GM18867 (cell line): Measurements from ENCODE around the gene SH3TC1.
A peak's percentile ranks its signal among the peaks of the same experiment; 100 is the strongest.

ENCODE experiments used
- ATAC-seq: cut with Tn5 transposase; IDR thresholded peaks from one replicate; pipeline ENCODE4 v1.9.1; 2021; ENCODE audit warnings: mild to moderate bottlenecking, moderate library complexity; ENCODE audit not compliant: unreplicated experiment

Gene SH3TC1

DNA sequence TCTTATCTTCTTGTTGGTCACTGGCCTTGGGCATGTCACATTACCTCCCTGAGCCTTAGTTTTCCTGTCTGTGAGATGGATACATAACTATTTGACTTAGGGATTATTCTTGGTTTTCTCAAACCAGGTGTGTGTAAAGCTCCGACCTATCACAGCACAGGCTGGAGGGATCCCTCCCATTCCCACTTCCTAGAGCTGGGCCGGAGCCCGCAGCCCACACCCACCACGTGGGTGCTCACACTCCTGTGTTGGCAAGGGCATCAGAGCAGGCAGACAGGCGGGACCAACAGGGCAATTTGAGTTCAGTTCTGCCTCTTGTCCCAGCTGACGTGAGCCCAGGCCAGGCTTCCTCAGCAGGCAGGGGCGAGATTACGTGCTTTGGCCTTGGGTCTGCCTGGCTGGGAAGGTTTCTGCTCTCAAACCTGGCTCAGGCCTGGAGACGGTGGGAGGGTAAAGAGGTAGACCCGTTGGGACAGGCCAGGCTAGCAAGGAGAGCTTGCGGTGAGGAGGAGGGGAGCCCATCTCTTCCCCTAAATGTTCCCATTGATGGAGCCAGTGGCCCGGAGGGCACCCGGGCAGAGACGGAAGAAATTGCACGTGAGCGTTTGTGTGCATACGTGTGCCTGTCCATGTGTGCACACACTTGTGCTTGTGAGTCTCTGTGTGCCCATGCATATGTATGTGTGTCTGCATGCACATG is 734 bp upstream of the SH3TC1 start:
- peak; percentile 0 for ATAC-seq

DNA sequence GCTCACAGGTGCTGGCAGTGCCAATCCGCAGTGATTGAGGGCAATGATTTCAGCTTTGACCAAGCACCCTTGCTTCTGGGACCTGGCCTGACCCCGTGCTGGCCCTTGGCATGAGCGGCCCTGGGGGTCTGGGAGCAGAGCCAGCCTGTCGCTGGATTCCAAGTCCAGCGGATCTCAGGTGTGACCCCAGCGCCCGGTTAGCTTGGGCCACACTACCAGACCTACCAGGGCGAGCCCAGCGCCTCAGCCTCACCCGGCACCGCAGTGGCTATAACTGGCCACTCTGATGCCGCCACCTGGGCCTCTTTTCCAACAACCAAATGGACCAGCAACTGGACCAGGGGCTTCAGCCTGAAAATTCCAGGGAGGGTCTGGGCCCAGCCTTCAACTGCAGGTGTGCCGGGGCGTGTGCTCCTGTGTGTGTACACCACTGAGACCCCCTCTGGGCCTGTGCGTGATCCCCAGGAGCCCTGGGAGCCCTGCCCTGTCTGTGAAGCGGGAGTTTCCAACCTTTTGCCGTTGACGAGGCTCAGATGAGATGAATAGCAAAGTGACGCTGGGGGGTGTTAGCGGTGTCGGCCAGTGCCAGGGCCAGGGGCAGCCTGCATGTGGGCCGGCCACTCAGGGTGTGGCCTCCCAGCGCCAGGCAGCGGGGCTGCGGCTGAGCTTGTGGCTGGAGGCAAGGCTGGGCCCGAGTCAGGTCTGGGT is 658 bp downstream of the SH3TC1 start:
- ATAC-seq = peak; percentile 24

DNA sequence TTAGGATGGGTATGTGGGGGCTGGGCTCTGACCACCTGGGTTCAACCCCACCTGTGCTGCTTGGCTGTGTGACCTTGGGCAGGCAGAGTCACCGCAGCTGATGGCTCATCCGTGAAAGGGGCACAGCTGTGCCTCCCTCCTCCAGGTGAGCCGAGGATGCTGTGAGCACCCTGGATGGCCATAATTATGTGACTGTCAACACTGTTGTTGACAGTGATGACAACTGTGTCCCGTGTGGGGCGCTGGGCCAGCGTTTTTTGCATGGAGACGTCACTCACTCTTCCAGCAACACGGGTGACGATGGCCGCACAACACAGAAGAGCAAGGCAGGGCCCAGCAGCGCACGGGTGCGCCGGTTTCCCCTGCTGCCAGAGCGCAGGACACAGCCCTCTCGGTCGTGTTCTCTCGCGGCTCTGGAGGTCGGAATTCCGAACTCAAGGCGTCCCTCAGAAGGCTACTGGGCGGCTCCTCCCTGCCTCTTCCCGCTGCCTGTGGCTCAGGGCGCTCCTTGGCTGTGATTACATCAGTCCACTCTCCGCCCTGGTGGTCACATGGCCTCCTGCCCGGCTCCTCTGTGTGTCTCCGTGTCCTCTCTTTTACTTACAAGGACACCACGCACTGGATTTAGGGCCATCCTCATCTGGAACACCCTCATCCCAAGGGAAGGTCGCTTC is 1.3 kb downstream of the SH3TC1 start:
- ATAC-seq = peak; percentile 15

DNA sequence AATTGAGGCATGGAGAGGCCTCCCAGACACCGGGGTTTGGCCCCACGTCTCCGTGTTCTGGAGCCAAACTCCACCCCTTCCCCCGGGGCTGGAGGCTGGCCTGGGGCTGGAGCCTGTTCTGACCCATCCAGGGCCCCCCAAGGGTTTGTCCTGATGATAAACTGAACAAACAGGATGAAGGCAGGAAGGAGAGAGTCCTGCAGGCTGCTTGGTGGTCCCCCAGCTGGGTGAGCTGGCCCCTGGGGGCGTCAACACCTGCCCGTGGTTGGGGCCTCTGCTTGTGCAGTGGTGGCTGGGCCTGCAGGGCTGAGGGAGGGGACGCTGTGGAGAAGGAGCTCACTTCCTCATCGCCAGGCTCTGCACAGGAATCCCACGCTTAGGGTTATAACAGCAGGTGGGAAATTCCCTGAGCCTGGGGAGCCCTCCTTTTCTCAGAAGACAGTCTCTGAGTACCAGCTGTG is 2.3 kb downstream of the SH3TC1 start:
- ATAC-seq = peak; percentile 28

DNA sequence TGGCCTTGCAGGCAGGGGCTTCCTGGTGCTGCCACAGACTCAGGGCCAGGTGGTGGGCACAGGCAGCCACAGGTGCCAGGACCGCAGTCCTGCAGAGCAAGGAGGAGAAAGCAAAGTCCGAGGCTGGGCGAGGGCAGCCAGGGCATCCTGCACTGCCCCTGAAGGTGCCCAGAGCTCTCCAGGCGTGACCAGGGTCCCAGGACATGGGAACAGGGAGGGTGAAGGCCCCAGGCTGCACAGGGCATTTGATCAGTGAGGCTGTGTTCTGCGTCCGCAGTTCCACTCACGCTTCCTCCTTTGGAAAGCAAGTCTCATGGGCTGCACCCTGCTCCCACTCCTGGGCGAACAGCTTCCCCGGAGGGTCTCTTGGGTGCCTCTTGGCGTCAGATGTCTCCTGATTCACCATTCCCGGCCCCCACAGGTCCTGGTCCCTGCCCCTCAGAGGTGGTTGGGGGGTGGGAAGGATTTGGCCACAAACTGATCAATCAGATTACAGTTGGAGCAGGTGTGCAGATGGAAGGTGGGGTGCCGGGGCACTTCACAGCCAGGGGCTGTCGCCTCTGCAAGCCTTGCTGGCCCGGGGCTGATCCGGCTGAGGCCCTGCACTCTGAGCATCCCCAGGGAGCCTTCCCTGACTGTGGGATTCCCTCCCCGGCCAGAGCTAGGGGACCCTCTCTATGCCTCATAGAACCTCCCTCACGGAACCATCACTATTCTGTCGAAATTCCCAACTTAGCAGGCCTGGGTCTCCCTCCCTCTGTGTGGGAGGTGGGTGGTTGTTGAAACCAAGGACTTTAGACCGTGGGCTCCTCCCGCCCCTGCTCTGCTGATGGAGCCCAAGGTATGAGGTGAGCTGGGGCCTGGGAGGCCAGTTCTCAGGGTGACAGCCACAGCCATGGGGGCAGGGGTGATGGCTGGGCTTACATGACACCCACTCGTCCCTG is 3.3 kb downstream of the SH3TC1 start:
- no peak for ATAC-seq

DNA sequence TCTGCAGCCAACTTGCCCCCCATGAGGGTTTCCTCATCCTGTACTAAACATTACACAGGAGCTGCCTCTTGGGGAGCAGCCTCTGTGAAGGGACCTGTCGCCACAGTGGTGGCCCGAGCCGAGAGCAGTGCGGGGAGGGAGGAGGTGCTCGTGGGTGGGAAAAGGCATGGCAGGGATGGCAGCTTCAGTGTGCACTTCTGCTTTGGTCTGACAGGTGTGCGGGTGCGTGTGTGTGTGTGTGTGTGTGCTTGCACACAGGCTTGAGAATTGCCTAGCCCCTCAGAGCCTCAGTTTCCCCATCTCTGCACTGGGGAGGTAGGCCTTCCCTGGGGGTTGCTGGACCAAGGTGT is 3.9 kb downstream of the SH3TC1 start:
- ATAC-seq = no peak

DNA sequence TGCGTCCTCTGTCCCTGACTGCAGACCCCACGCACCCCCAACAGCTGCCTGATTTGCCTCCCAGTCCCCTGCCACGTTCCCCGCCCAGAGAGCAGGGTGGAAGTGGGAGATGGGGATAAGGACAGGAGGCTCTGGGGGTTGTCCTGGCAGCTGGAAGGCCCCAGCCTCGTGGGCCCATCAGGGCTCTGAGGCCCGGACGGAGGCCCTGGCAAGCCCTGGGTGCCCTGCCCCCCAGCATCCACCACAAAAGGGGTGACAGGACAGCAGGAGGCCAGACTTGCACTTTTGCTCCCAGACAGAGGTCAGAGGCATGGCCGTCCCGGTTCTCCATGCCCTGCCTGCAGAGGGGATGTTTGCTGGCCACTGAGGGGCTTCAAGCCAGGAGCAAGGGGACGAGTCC is 4.7 kb downstream of the SH3TC1 start:
- no peak for ATAC-seq

DNA sequence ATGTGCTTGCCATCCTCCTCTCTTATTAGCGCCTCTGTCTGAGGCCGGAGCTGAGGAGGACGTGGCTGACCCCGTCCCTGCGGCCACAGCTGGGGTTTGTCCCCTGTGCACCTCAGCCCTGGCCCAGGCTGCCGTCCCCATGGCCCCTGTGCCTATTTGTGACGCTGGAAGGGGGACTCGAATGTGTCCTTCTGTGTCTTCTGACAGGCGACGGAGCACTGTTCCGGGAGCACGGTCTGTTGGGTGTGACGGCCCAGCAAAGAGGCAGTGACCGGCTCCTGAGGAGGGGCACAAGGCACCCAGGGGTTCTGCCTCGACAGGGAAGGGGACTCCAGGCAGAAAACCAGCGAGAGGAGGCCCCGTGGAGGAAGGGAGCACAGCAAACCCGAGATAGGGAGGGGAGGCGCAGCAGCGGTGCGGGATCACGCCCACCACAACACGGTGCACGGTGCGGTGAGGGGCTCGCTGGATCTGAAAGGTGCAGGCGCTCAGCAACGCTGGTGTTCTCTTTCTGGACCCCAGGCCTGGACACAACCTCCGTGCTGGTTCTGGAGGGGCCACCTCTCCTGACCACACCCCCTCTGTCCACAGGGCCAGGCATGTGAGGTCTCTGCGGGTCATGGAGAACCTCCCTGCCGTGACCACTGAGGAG is 5.6 kb downstream of the SH3TC1 start:
- no peak for ATAC-seq

DNA sequence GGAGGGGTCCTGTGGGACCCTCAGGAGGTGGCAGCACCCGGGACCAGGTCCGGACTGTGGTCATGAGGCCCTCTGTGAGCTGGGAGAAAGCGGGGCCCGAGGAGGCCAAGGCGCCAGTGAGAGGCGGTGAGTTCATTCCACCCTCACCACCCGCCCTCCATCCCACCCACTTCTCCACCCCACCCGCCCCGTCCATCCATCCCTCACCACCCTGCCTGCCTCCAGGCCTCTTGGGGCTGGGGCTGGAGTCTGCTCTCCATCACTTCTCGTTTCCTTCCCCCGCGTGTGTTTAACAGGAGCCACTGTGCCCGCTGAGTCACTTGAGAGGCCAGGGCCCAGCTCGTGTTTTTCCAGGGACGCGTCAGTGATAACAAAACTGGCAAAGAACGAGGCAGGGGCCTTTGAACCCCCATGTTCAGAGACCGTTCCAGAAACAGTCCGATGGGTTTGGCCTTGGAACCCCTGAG is 6.2 kb downstream of the SH3TC1 start:
- ATAC-seq = no peak

DNA sequence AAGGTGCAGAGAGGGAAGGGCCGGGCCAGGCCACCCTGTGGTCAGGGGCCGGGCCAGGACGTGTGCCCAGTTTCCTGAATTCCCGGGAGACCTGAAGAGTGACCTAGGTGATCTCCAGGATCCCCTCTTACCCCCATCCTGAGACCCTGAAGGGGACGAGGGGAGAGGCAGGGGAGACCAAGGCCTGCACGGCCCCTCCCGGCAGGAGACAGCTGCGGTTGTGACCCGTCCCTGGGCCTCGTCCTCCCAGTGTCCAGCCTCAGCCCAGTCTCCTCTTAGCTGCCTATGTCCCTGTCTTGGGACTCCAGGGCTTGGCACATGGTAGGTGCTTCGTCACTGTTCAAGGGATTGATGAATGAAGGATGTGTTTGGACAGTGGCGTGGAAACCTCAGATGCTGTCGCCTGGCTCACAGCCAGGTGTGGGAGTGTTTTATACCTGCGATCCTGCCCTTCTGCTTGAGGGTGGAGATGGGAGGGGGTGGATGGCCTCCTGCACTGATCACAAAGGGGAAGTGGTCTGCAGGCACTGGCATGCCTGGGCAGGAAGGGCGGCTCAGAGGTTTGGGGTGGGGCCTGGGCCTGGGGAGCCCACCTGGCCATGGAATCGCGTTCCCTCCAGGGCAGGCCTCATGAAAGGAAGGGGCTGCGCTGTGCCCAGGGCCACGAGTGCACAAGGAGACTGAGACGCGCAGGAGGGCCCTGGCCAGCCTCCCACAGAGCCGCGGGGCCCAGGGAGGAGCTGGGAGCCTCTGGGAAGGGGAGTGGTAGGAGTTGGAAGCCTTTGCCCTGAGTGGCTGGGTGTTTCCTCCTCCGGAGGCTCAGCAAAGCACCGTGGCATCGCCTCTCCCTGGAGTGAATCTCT is 6.9 kb downstream of the SH3TC1 start:
- no peak for ATAC-seq

DNA sequence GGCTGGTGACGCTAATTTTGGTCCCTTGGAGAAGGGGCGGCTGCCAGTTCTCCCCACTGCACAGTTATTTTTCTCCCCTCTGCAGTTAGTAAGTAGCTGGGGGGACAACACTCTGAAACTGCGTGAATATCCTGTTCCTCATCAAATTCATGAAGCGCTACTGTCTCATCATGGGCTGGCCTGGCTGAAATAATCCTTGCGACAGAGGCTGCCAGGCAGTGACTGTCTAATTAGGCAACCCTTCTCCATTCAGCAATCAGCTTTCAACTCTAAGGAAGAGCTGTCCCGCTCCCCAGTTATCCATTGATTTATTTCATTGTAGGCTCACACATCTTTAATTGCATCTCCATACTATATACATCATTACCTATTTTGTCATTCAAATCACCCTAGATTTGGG is 8.2 kb downstream of the SH3TC1 start:
- no peak for ATAC-seq

DNA sequence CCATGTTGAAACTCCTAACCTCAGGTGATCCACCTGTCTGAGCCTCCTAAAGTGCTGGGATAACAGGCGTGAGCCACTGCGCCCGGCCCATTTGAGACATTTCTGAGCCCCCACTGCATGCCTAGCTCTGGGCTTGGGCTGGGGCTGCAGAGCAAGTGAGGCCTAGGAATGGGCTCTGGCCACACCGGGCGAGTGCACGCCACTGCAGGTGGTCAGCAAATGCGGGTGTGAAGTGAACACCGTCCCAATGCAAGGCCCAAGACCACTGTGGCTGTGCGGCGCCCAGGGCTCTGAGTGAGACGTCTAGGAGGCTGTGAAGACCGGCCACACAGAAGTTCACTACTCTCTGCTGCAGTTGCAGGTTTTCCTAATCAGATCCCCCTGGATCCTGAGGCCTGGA is 9.5 kb downstream of the SH3TC1 start:
- no peak for ATAC-seq

DNA sequence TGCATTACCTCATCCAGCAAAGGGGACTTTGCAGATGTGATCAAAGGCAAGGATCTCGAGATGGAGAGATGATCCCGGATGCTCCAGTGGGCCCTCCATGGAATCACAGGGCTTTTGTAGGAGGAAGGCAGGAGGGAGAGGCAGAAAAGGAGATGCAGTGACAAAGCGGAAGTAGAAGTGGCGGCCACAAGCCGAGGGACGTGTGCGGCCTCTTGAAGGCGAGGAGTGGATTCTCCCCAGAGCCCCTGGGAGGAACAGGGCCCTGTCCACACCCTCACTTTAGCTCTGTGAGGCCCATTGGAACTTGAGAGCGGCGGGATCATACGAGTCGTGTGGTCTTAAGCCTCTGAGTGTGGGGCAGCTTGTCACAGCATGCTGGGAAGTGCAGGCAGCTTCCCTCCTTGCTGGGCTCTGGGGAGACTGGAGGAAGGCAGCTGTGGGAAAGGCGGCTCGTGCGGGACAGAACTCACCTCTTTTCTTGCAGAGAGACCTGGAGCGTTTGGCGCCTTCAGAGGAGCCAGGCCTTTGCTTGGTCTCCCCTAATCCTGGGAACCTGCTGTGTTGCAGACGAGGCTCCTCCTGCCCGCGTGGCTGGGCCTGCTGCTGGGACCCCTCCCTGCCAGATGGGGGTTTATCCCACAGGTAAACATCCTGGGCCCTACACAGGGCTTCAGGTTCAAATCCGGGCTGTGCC is 10.2 kb downstream of the SH3TC1 start:
- ATAC-seq = no peak

DNA sequence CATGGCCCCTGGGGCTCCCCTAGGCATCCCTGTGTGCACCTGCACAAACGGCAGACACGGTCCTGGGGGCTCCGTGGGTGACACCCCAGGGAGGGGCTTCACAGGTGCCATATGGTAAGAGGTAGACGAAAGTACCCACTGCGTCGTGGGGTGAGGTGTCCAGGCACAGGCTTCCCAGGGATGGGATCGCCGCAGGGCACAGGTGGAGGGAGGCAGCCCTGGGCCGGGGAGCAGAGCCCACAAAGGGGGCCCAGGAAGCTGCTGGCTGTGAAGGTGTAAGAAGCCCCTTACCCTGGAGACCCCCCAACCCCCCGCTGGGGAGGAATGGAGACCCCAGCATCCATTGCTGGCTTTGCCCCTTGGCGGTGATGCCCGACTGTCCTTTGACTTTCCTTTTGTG is 10.9 kb downstream of the SH3TC1 start:
- no peak for ATAC-seq

DNA sequence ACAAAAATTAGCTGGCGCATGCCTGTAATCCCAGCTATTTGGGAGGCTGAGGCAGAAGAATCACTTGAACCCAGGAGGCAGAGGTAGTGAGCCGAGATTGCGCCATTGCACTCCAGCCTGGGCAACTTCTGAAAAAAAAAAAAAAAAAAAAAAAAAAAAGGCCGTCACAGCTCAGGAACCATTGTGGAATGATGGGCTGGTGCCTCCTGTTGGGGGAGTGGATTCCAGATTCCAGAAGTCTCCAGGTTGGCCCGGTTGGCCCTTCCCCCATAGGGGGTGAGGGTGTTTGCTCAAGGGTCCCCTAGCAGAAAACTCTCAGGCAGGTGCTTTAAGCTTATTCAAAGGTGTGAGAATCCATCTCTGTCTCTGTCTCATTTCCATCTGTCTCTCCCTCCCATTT is 11.5 kb downstream of the SH3TC1 start:
- ATAC-seq = no peak

DNA sequence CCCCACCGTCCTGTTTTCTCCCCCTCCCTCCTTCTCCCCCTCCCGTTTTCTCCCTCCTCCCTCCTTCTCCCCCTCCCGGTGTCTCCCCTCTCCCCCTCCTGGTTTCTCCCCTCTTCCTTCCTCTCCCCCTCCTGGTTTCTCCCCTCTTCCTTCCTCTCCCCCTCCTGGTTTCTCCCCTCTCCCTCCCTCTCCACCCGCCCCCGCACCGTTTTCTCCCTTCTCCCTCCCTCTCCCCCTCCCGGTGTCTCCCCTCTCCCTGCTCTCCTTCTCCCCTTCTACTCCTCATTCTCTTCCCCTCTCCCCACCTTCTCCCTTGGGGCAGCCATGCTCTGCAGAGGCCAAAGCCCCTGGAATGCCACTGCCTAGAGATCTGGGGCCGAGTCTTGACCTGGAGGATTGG is 12.2 kb downstream of the SH3TC1 start:
- ATAC-seq = no peak

DNA sequence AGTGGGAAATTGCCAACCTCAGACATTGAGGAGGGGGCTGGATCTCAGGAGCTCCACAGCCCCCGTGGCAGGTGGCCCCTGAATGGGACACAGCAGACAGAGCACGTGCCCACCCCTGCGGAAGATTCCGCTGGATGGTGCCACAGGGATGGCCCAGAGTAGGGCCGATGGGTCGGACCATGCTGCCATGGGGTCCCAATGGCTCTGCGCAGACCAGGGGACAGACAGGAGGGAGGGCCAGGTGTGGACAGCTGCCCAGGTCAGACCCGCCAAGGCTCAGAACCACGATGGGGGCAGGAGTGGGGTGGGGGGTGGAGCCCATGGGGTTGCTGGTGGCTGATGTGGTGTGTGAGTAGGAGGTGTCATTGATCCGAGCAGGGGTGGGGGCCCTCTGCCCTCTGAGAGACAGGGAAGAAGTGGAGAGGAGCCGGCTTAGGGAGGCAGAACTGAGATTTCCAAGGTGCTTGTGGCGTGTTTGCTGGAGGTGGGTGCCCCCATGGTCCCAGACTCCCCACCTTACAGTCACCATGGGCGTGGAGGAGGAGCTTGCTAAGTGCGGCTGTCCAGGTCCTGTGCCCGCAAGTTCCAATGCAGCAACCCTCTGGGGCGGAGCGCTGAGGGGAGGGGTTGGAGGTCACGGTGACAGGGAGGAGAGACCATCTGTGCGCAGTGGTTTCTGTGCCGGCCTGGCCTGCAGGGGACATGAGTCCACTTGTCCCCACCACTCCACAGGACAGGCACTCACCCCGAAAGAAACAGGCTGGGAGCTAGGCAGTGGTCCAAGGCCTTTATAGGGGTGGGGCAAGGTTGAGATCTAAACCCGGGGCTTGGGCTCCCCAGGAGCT is 12.9 kb downstream of the SH3TC1 start:
- no peak for ATAC-seq

DNA sequence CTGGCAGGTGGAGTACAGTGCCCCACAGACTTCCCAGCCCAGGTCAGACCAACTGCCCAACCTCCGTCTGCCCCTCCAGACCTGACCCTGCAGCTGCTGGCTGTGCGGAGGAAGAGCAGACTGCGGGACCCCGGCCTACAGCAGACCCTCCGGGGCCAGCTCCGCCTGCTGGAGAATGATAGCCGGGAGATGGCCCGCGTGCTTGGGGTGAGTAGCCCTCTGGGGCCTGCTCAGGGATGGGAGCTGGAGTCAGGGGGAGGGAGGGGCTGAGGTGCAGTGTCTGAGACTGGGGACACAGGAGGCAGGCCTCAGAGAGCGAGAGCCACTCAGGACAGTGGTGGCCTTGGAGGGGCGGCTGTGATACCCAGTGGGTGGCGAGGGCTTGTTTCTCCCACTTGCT is 13.5 kb downstream of the SH3TC1 start:
- ATAC-seq = no peak
